GM15510 (cell line): ENCODE data around the gene CENPX.

Source experiments
- POLR2A ChIP-seq: IDR thresholded peaks from 3 replicates; pipeline ENCODE4 v1.6.1; 2011; ENCODE audit warnings: borderline replicate concordance; ENCODE audit not compliant: insufficient read length; ENCODE audit errors: extremely low read depth

The CENPX gene

GRCh38 chr17:82058855-82059249 lies 36.2 kb upstream of the CENPX start:
- no peak for TF ChIP-seq POLR2A

- TF ChIP-seq POLR2A: peak; percentile 11
Measured at GRCh38 chr17:82058230-82058854, 35.7 kb upstream of the CENPX start.

- TF ChIP-seq POLR2A: no peak
Measured at GRCh38 chr17:82056729-82057621, 34.3 kb upstream of the CENPX start.

- TF ChIP-seq POLR2A: no peak
Measured at GRCh38 chr17:82055965-82056728, 33.5 kb upstream of the CENPX start.

GRCh38 chr17:82055023-82055964 lies 32.6 kb upstream of the CENPX start:
- TF ChIP-seq POLR2A: no peak

GRCh38 chr17:82054351-82055022 lies 31.8 kb upstream of the CENPX start:
- TF ChIP-seq POLR2A: no peak

GRCh38 chr17:82053556-82054263 lies 31.0 kb upstream of the CENPX start:
- TF ChIP-seq POLR2A: no peak

- no peak for TF ChIP-seq POLR2A
Measured at GRCh38 chr17:82053130-82053529, 30.5 kb upstream of the CENPX start.

- no peak for TF ChIP-seq POLR2A
Measured at GRCh38 chr17:82052638-82053059, 30.0 kb upstream of the CENPX start.

- TF ChIP-seq POLR2A: peak; percentile 58
Measured at GRCh38 chr17:82051776-82052637, 29.3 kb upstream of the CENPX start, which contains the start of the genes GPS1 and RFNG. GPS1 (plus strand) TSS chr17:82051898; CDS start chr17:82051932, 34 bp downstream. RFNG (minus strand) TSS chr17:82051811; CDS start chr17:82051766, 45 bp downstream.

- no peak for TF ChIP-seq POLR2A
Measured at GRCh38 chr17:82050761-82051641, 28.3 kb upstream of the CENPX start.
